Neutrophil (primary cell): ENCODE data around the gene SPPL2C.
A peak's percentile ranks its signal among the peaks of the same experiment; 100 is the strongest.

Experiments used
- H3K27ac ChIP-seq: fragments of 200-600 bp; sonication (generic); 2 replicates; pipeline ENCODE4 v1.5.1; 2016; ENCODE audit warnings: mild to moderate bottlenecking, moderate library complexity
- H3K27me3 ChIP-seq: fragments of 200-600 bp; sonication (generic); 2 replicates; pipeline ENCODE4 v1.6.0; 2016; ENCODE audit warnings: mild to moderate bottlenecking
- H3K36me3 ChIP-seq: fragments of 200-600 bp; sonication (generic); 2 replicates; pipeline ENCODE4 v1.5.1; 2017
- H3K4me1 ChIP-seq, 2 experiments: fragments of 200-600 bp in 1 of 2; sonication (generic) in 1 of 2; 1 replicate in 1 of 2; 2 replicates in 1 of 2; pipeline versions ENCODE4 v1.5.1 to v1.6.1; 2013 to 2016; ENCODE audit warnings: low read depth in 1 of 2, low read length in 1 of 2, mild to moderate bottlenecking in 1 of 2, moderate library complexity in 1 of 2; ENCODE audit not compliant: control insufficient read depth in 1 of 2, insufficient read depth in 1 of 2
- H3K4me3 ChIP-seq, 2 experiments: fragments of 200-600 bp in 1 of 2; sonication (generic) in 1 of 2; 1 replicate in 1 of 2; 2 replicates in 1 of 2; pipeline ENCODE4 v1.5.1; 2013 to 2016; ENCODE audit warnings: low read depth in 1 of 2, low read length in 1 of 2, mild to moderate bottlenecking in 1 of 2, moderate library complexity in 1 of 2
- H3K9me3 ChIP-seq: fragments of 200-600 bp; sonication (generic); 2 replicates; pipeline ENCODE4 v1.5.1; 2016
- CTCF ChIP-seq: fragments of 200-600 bp; sonication (generic); IDR thresholded peaks from 2 replicates; pipeline ENCODE4 v1.5.1; 2016; ENCODE audit warnings: antibody characterized with exemption

SPPL2C gene

GRCh38 chr17:45877467-45877866 lies 32.8 kb downstream of the SPPL2C start:
- Histone ChIP-seq H3K36me3 (no peaks in the 10 kb centered on the region), H3K9me3 (no peaks in the 10 kb centered on the region), H3K27ac (no peak overlapping the region), H3K4me1 (no peaks in the 10 kb centered on the region), H3K27me3 (peaks cover 55% of the 10 kb centered on the region), H3K4me3 (no peak overlapping the region)
- TF ChIP-seq CTCF = no peak

GRCh38 chr17:45883063-45883462 lies 38.4 kb downstream of the SPPL2C start:
- no peaks in the 10 kb centered on the region for H3K36me3 ChIP-seq
- no peaks in the 10 kb centered on the region for H3K9me3 ChIP-seq
- no peak overlapping the region for H3K27ac ChIP-seq
- no peaks in the 10 kb centered on the region for H3K4me1 ChIP-seq
- H3K4me3 ChIP-seq = no peak overlapping the region
- TF ChIP-seq CTCF = no peak
- H3K27me3 ChIP-seq = peaks cover 20% of the 10 kb centered on the region

GRCh38 chr17:45886852-45887251 lies 42.2 kb downstream of the SPPL2C start:
- no peaks in the 10 kb centered on the region for H3K9me3 ChIP-seq
- no peaks in the 10 kb centered on the region for H3K36me3 ChIP-seq
- TF ChIP-seq CTCF = no peak
- H3K4me1 ChIP-seq = no peaks in the 10 kb centered on the region
- H3K27ac ChIP-seq = no peak overlapping the region
- peaks cover 42% of the 10 kb centered on the region for H3K27me3 ChIP-seq
- no peak overlapping the region for H3K4me3 ChIP-seq

GRCh38 chr17:45888392-45888791 lies 43.7 kb downstream of the SPPL2C start:
- no peaks in the 10 kb centered on the region for H3K9me3 ChIP-seq
- H3K27me3 ChIP-seq = peaks cover 52% of the 10 kb centered on the region
- no peaks in the 10 kb centered on the region for H3K4me1 ChIP-seq
- H3K27ac ChIP-seq = no peak overlapping the region
- H3K4me3 ChIP-seq = no peak overlapping the region
- no peaks in the 10 kb centered on the region for H3K36me3 ChIP-seq
- no peak for TF ChIP-seq CTCF

GRCh38 chr17:45889579-45889978 lies 44.9 kb downstream of the SPPL2C start:
- TF ChIP-seq CTCF = no peak
- H3K27ac ChIP-seq = no peak overlapping the region
- H3K4me1 ChIP-seq = peaks cover 8 to 9% of the 10 kb centered on the region in 2 experiments
- no peaks in the 10 kb centered on the region for H3K9me3 ChIP-seq
- peaks cover 64% of the 10 kb centered on the region for H3K27me3 ChIP-seq
- H3K4me3 ChIP-seq = no peak overlapping the region
- no peaks in the 10 kb centered on the region for H3K36me3 ChIP-seq

- Histone ChIP-seq H3K27me3 (peaks cover 100% of the 10 kb centered on the region), H3K27ac (no peak overlapping the region), H3K4me1 (peaks cover 18% of the 10 kb centered on the region in 2 experiments), H3K9me3 (no peaks in the 10 kb centered on the region), H3K36me3 (no peaks in the 10 kb centered on the region), H3K4me3 (peak overlapping the region in 1 of 2 experiments; percentile 58)
- TF ChIP-seq CTCF = no peak
Observed at GRCh38 chr17:45893725-45894021, 49.0 kb downstream of the SPPL2C start.
